HCT116 (cell line): ENCODE data around the gene PSMA3. TPM values are rescaled to one million over a fixed set of nuclear protein-coding genes. Genes with fewer than 3 reads are reported as not detected.

Source experiments
- ATAC-seq: fragments of 200-7000 bp; cut with Tn5 transposase; 2 replicates; pipeline ENCODE4 v1.9.1; 2020; ENCODE audit warnings: mild to moderate bottlenecking, moderate library complexity
- BruUV-seq: library from RNA; stranded (reverse); fragments of 400-500 nt; replicated peaks from 2 replicates; lab custom pipeline; 2021; lab: Mats Ljungman, UMichigan
- CTCF ChIA-PET: fragments of 300-600 bp; sonication (Branson Sonifier 250); formaldehyde crosslinking; loops from one replicate; lab custom pipeline; 2021; ENCODE audit warnings: antibody characterized with exemption; lab: Charles Lee
- POLR2A ChIA-PET: fragments of 300-600, 350-600 bp; sonication (Branson Sonifier 250); formaldehyde crosslinking; loops from one replicate; lab custom pipeline; 2021; ENCODE audit warnings: antibody characterized with exemption; lab: Charles Lee
- RAD21 ChIA-PET, 2 experiments: fragments of 300-600 bp; sonication (Branson Sonifier 250); formaldehyde crosslinking; loops; one replicate each; lab custom pipeline; 2023; ENCODE audit warnings: low total read pairs in 2 of 2; ENCODE audit not compliant: uncharacterized antibody in 2 of 2, unreplicated experiment in 2 of 2, low non-redundant PET in 1 of 2; lab: Charles Lee
- DNase-seq: peaks from one replicate; pipeline ENCODE4 v3.0.0-alpha.2; 2010; ENCODE audit warnings: low read depth, low spot score
- H2AFZ ChIP-seq: fragments of 200-600 bp; shearing (Covaris generic), sonication (generic); 2 replicates; pipeline ENCODE4 v1.6.1; 2017; ENCODE audit warnings: low read depth, mixed run types, mixed read lengths, antibody characterized with exemption, low read length; ENCODE audit not compliant: poor library complexity, severe bottlenecking
- H3K27ac ChIP-seq: 2 replicates; pipeline ENCODE4 v1.5.1; 2012; ENCODE audit warnings: low read depth, low read length
- H3K27me3 ChIP-seq: fragments of 200-600 bp; sonication (generic); 2 replicates; pipeline ENCODE4 v1.6.1; 2016; ENCODE audit warnings: mixed run types, low read length, mixed read lengths; ENCODE audit not compliant: insufficient read depth
- H3K36me3 ChIP-seq, 2 experiments: fragments of 200-500 bp in 1 of 2; fragments of 200-600 bp in 1 of 2; sonication (Bioruptor generic) in 1 of 2; sonication (generic) in 1 of 2; 2 replicates each; pipeline versions ENCODE4 v1.5.1 to v1.6.1; 2014 to 2016; ENCODE audit warnings: low read length in 2 of 2, inconsistent platforms in 1 of 2, mixed read lengths in 1 of 2, mixed run types in 1 of 2; ENCODE audit not compliant: insufficient read depth in 2 of 2, control insufficient read depth in 1 of 2
- H3K4me1 ChIP-seq, 2 experiments: fragments of 200-600 bp in 1 of 2; sonication (generic) in 1 of 2; 2 replicates each; pipeline versions ENCODE4 v1.5.1 to v1.6.1; 2012 to 2017; ENCODE audit warnings: low read length in 2 of 2, inconsistent platforms in 1 of 2, mild to moderate bottlenecking in 1 of 2, mixed read lengths in 1 of 2, mixed run types in 1 of 2, moderate library complexity in 1 of 2; ENCODE audit not compliant: insufficient read depth in 2 of 2, control insufficient read depth in 1 of 2
- H3K4me2 ChIP-seq: fragments of 200-600 bp; sonication (generic); 2 replicates; pipeline ENCODE4 v1.6.1; 2017; ENCODE audit warnings: mixed run types, low read length, mixed read lengths
- H3K4me3 ChIP-seq, 2 experiments: fragments of 200-600 bp in 1 of 2; sonication (generic) in 1 of 2; replicated peaks in 1 of 2; 2 replicates each; pipeline ENCODE4 v1.5.1; 2011 to 2016; ENCODE audit warnings: low read length in 2 of 2, control low read depth in 1 of 2, low read depth in 1 of 2, mild to moderate bottlenecking in 1 of 2, mixed read lengths in 1 of 2, mixed run types in 1 of 2
- H3K79me2 ChIP-seq: fragments of 200-600 bp; sonication (generic); 2 replicates; pipeline ENCODE4 v1.6.1; 2017; ENCODE audit warnings: mild to moderate bottlenecking, mixed run types, low read length, moderate library complexity, mixed read lengths; ENCODE audit not compliant: insufficient read depth
- H3K9ac ChIP-seq: fragments of 200-600 bp; sonication (generic); 2 replicates; pipeline ENCODE4 v1.6.1; 2016; ENCODE audit warnings: low read length, mixed read lengths
- H3K9me2 ChIP-seq: fragments of 200-600 bp; sonication (generic), shearing (Covaris generic); 2 replicates; pipeline ENCODE4 v1.6.1; 2017; ENCODE audit warnings: mixed run types, mild to moderate bottlenecking, moderate library complexity; ENCODE audit not compliant: insufficient read depth
- H3K9me3 ChIP-seq, 2 experiments: fragments of 200-500 bp in 1 of 2; fragments of 200-600 bp in 1 of 2; sonication (Bioruptor generic) in 1 of 2; sonication (generic) in 1 of 2; 2 replicates each; pipeline ENCODE4 v1.6.1; 2014 to 2017; ENCODE audit warnings: low read length in 2 of 2, mixed read lengths in 2 of 2, inconsistent platforms in 1 of 2, low read depth in 1 of 2, mild to moderate bottlenecking in 1 of 2, mixed run types in 1 of 2, moderate library complexity in 1 of 2; ENCODE audit not compliant: control insufficient read depth in 1 of 2, insufficient read depth in 1 of 2
- H4K20me1 ChIP-seq: fragments of 200-600 bp; sonication (generic), shearing (Covaris generic); 2 replicates; pipeline ENCODE4 v1.6.1; 2017; ENCODE audit warnings: mixed run types, mild to moderate bottlenecking, moderate library complexity; ENCODE audit not compliant: insufficient read depth
- ATF3 ChIP-seq: IDR thresholded peaks from 2 replicates; pipeline ENCODE4 v1.6.1; 2012
- CBX3 ChIP-seq: IDR thresholded peaks from 2 replicates; pipeline ENCODE4 v1.6.1; 2012; ENCODE audit warnings: low read depth
- CEBPB ChIP-seq: IDR thresholded peaks from 2 replicates; pipeline ENCODE4 v1.6.1; 2012; ENCODE audit warnings: low read depth
- JUND ChIP-seq: IDR thresholded peaks from 2 replicates; pipeline ENCODE4 v1.6.1; 2012
- REST ChIP-seq: IDR thresholded peaks from 2 replicates; pipeline ENCODE4 v1.6.1; 2012; ENCODE audit warnings: low read depth
- SRF ChIP-seq: IDR thresholded peaks from 2 replicates; pipeline ENCODE4 v1.6.1; 2012; ENCODE audit warnings: low read depth
- YY1 ChIP-seq: IDR thresholded peaks from 2 replicates; pipeline ENCODE4 v1.6.1; 2011; ENCODE audit warnings: low read length, low read depth, moderate library complexity, mild to moderate bottlenecking; ENCODE audit not compliant: insufficient replicate concordance; ENCODE audit errors: extremely low read depth
- ZNF274 ChIP-seq: fragments of 200-500 bp; sonication (Bioruptor generic); IDR thresholded peaks from 2 replicates; pipeline ENCODE4 v1.6.1; 2014; ENCODE audit warnings: mild to moderate bottlenecking, low read depth, low read length, inconsistent platforms
- intact Hi-C: fragments of 100-400 bp; cut with micrococcal nuclease; formaldehyde crosslinking; loops from 2 replicates; pipeline ENCODE4 v1.10.0; 2022
- total RNA-seq: library from RNA; stranded (reverse); gene quantifications from one replicate; pipeline ENCODE4 v1.2.1, GENCODE V29; 2021; ENCODE audit not compliant: unreplicated experiment

Gene PSMA3
- total RNA-seq, 1 experiment from 2014 or later = 267 TPM

GRCh38 chr14:58249611-58250010 lies 5.0 kb downstream of the PSMA3 start:
- Histone ChIP-seq H3K4me2 (no peak overlapping the region), H4K20me1 (peaks cover 19% of the 10 kb centered on the region; the same call in 1 of the 2 replicates), H3K79me2 (peaks cover 99% of the 10 kb centered on the region), H3K27ac (no peak overlapping the region), H3K4me1 (peaks cover 2 to 4% of the 10 kb centered on the region in 2 experiments; a peak in 3 of 4 replicates), H3K36me3 (peaks cover 21 to 31% of the 10 kb centered on the region in 2 experiments; a peak in 3 of 4 replicates), H2AFZ (no peak overlapping the region), H3K9me3 (no peaks in the 10 kb centered on the region), H3K27me3 (no peaks in the 10 kb centered on the region), H3K9me2 (no peaks in the 10 kb centered on the region), H3K4me3 (no peak overlapping the region), H3K9ac (no peak overlapping the region)
- intact Hi-C loops = no loop called here
- no TSS peak for BruUV-seq
- ChIA-PET CTCF (no interaction called here), RAD21 (no interaction called here), POLR2A (no interaction called here)
- DNase-seq = no peak
- no peak for ATAC-seq
- no peak for TF ChIP-seq YY1
- TF ChIP-seq JUND = no peak
- no peak for TF ChIP-seq ATF3
- no peak for TF ChIP-seq SRF
- TF ChIP-seq ZNF274 = no peak
- no peak for TF ChIP-seq REST
- no peak for TF ChIP-seq CEBPB
- TF ChIP-seq CBX3 = no peak
